Right renal pelvis (tissue), 4 donors: ENCODE measurements around the gene DTX3L. TPM values are rescaled to one million over a fixed set of nuclear protein-coding genes. Genes with fewer than 3 reads are reported as not detected.
"Not testable (repeated sequence)": the region's sequence is repeated elsewhere in the genome, so short reads cannot be mapped to it uniquely, and the experiment has no call there.

Experiments used
- DNase-seq, 4 donors: peaks; one replicate each; pipeline ENCODE4 v3.0.0-alpha.2; 2013; ENCODE audit warnings: low read depth in 4 of 4, low spot score in 3 of 4, missing footprints in 1 of 4
- polyA plus RNA-seq, 4 donors: library from polyadenylated mRNA; unstranded; fragments of 120-200 nt; gene quantifications; one replicate each; pipeline ENCODE4 v1.2.1, GENCODE V29; 2013; ENCODE audit not compliant: insufficient read length in 4 of 4

DTX3L gene
- polyA plus RNA-seq, 4 donors, result 11.1 to 16.9 (median 15.1) TPM

DNA sequence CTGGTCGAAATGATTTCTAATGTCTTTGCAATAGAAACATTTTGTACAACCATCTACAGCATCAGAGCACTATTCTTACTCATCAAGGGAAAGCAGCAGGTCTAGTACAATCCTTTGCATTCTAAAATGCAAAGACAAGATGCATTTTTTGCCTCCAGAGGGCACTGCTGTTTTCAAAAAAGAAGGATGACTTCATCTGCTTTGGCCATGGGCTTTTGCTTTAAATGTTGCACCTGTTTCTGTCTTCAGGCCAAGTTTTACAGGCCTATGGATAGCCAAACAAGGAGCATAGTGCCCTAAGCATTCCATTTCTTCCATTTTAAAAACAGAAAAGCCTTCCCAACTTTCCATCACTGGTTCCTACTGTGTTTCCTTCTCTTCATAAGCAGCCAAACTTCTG lies 3.5 kb upstream of the DTX3L start:
- peak; percentile 48 to 67 (median 52) for DNase-seq

DNA sequence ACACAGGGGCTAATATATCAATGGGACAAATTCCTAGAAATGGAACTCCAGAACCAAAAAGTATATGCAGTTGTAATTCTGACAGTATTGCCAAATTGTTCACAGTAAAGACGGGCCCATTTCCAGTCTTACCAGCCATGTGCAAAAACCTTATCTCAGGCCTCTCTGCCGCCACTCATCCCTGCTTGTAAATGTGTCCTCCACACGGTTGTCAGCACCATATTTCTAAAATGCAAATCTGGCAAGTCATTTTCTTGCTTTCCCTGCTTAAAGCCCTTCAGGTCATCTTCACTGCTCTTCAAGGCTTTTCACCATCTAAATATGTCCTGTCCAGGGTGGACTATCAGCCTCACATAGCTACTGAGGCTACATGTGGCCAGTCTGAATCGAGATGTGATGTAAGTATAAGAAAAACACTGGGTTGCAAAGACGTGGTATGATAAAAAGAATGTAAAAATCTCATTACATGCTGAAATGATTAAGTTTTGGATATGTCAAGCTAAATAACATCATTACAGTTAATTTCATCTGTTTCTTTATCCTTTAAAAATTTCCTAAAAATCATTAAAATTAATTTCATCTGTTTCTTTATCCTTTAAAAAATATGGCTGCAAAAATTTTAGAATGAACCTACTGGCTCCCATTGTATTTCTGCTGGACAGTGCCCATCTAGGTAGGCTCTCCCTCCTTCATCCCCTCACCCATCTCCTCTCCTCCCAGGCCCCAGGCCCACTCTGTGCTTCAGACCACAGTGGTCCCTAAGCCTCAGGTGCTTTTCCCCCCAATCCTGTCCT lies 1.0 kb upstream of the DTX3L start:
- no peak for DNase-seq

DNA sequence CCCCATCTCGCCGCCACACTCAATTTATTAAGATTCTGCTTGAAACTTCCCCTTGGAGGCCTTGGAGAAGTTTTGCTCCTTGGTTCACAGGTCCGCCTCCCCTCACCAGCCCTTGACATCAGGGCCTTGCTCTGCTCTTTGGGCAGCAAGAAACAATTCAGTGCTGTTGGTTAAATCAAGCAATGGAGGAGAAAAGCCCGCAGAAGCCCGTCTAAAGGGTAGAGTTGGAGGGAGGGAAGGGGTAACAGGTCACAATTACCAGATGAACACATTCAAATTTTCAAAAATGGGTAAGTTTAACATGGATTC lies 467 bp upstream of the DTX3L start:
- DNase-seq, result no peak

DNA sequence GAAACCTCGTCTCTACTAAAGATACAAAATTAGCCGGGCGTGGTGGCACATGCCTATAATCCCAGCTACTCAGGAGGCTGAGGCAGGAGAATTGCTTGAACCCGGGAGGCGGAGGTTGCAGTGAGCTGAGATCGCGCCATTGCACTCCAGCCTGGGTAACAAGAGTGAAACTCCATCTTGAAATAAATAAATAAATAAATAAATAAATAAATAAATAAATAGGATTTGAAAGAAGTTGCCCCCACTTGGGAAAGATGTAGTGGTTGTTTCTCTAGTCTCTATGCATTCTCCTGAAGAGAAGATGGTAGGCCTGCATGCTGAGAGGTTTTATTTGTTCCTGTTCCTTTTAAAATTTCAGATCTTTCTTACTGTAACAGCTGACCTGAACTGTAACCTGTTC lies 4.0 kb downstream of the DTX3L start:
- DNase-seq, result not testable (repeated sequence)

DNA sequence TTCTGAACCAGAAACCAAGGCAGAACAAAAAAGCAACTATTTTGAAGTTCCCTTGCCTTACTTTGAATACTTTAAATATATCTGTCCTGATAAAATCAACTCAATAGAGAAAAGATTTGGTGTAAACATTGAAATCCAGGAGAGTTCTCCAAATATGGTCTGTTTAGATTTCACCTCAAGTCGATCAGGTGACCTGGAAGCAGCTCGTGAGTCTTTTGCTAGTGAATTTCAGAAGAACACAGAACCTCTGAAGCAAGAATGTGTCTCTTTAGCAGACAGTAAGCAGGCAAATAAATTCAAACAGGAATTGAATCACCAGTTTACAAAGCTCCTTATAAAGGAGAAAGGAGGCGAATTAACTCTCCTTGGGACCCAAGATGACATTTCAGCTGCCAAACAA lies 4.6 kb downstream of the DTX3L start:
- no peak for DNase-seq

DNA sequence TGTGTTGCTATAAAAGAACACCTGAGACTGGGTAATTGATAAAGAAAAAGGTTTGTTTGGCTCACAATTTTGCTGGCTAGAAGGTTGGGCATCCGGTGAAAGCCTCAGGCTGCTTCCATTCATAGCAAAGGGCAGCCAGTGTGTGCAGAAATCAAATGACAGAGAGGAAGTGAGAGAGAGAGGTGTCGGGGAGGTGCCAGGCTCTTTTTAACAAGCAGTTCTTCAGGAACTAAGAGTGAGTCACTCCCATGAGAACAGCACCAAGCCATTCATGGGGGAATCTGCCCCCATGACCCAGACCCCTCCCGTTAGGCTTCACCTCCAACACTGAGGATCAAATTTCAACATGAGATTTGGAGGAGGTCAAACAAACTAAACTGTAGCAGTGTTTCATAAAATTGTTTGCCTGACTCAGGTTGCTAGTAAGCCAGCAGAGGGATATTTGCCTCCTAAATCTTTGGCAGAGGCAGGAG lies 8.8 kb downstream of the DTX3L start:
- no peak for DNase-seq

DNA sequence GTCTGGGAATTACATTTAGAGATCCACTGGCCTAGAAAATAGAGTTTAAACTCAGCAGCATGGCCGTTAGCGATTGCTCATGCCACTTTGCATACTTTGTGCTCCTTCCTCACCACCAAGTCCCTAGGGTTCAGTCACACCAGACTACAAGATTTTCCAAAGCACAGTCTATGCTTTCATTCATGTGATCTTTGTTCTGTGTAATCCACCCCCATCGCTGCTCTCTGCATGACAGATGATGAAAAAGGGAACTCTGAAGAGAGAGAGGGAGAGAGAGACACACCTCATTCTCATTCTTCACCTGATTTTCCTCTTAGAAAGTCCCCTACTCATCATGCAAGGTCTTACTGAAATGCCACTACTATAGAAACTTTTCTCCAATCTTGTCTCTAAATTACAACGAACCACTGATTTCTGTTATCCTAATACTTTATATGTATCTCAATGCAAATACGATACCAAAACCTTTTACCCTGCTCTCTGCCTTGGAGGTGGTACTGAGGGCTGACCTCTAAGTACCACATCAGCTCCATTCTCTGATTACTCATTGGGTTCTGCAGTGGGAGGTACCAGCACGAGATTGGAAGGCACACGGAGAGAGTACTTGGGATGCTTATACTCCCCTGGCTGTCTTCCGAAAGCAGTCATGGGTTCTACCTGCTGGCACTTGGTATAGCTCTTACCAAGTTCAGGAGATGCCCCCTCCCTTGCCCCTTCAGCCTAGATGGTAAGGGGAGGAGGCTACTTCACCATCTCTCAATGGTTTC lies 12.2 kb downstream of the DTX3L start:
- DNase-seq, result no peak

DNA sequence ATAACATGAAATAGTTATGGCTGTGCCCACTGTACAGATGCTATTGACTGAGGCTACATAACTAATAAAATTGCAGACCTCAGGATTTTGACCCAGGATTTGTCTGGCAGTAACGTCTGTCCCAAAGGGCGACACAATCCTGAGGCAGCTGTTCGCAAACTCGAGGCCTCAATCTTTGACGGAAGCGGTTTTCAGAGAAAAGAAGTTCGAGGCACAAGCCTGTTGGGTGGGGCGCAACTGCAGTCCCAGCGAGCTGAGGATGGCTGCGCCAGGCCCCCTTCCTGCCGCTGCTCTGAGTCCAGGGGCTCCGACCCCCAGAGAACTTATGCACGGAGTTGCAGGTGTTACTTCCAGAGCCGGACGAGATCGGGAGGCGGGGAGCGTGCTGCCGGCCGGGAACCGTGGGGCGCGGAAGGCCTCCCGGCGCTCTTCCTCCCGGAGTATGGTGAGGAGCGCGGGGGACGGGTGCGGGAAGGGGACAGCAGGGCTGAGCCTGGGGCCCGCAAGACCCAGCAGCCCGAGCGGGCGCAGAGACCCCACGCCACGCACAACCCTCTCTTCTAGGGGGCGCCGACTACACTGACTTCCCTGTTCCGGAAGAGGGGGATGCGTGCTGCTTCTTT lies 13.4 kb downstream of the DTX3L start, which contains the start of gene PARP15:
TSS of gene PARP15 (plus strand) at position 242 of the 623 bp plus-strand sequence. CDS start at position 260, 18 bp downstream.
- no peak for DNase-seq

DNA sequence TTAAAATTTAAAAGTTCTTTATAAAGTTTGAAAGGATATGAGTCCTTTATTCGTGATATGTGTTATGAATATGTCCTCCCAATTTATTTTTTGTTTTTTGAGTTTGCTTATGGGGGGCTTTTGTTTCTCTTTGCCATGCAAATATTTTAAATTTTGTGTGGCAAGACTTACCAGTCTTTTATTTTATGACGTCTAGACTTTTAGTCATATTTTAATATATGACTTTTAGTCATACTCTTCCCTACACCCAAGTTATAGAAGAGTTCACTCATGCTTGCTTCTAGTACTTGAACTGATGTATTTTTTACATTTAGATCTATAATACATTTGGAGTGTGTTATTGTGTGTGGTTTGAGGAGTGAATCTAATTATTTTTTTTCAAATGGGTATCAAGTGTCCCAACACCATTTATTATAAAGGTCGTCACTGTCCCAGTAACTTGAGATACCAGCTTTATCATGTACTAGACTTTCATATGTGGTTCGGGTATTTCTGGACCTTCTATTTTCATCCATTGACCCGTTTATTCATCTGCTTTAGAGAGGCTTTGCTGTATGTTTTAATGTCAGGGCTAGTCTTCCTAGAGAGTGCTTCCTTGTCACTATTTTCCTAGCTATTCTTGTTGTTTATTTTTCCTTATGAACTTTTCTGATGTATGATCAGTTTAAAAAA lies 14.1 kb downstream of the DTX3L start:
- DNase-seq, result no peak

DNA sequence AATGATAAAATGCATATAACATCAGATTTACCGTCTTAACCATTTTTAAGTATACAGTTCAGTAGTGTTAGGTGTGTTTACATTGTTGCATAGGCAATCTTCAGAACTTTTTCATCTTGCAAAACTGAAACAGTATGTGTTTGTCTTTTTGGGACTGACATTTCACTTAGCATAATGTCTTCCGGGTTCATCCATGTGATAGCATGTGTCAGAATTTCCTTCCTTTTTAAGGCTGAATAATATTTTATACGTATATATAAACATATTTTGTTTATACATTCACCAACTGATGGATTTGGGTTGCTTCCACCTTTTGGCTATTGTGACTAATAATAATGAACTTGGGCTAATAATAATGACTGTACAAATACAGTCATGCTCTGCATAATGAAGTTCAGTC lies 16.3 kb downstream of the DTX3L start:
- DNase-seq, result no peak

DNA sequence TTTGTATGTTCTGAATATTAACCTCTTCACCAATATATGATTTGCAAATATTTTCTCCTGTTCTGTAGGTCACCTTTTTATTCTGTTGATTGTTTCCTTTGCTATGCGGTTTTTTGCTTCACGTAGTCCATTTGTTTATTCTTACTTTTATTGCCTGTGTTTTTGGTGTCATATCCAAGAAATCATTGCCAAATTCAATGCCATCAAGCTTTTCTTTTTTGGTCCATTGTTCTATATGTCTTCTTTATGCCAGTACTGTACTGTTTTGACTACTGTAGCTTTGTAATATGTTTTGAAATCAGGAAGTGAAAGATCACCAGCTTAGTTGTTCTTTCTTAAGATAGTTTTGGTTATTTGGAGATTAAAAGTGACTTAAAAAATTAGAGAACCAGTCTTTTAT lies 17.5 kb downstream of the DTX3L start:
- no peak for DNase-seq

DNA sequence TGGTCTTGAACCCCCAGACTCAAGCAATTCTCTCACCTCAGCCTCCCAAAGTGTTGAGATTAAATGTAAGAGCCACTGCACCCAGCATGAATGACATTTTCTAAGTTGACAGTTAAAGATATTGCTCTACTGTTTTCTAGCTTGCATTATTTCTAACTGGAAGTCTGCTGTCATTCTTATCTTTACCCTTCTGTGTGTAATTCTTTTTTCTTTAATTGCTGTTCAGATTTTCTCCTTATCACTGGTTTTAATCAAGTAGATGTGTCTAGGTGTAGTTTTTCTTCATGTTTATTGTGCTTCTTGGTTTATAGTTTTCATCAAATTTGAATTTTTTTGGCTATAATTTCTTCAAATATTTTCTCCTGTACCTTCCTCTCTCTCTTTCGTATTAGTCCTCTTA lies 18.3 kb downstream of the DTX3L start:
- no peak for DNase-seq

DNA sequence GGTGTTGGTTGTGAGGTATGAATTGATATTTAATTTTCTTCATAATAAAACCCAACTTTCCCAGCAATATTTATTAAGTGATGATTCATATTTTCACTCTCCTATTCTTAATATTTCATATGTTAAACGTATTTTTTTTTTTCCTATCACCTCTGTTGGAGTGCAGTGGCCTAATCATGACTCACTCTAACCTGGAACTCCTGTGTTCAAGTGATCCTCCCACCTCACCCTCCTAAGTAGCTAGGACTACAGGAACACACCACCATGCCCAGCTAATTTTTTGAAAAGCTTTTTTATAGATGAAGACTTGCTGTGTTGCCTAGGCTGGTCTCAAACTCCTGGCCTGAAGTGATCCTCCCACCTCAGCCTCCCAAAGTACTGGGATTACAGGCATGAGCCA lies 22.0 kb downstream of the DTX3L start:
- no peak for DNase-seq

DNA sequence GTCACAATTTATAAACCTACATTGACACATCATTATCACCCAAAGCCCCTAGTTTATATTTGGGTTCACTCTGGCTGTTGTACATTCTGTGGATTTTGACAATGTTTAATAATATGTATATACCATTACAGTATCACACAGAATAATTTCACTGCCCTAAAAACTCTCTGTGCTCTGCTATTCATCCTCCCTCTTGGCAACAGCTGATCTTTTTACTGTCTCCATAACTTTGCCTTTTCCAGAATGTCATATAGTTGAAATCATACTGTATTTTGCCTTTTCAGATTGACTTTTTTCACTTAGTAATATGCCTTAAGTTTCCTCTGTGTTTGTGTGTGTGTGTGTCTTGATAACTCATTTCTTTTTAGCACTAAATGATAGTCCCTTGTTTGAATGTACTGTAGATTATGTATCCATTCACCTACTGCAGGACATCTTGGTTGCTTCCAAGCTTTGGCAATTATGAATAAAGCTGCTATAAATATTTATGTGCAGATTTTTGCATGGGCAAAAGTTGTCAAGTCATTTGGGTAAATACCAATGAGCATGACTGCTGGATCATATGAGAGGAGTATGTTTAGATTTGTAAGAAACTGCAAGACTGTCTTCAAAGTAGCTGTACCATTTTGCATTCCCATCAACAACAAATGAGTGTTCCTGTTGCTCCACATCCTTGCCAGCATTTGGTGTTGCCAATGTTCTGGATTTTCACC lies 22.8 kb downstream of the DTX3L start:
- DNase-seq, result no peak

DNA sequence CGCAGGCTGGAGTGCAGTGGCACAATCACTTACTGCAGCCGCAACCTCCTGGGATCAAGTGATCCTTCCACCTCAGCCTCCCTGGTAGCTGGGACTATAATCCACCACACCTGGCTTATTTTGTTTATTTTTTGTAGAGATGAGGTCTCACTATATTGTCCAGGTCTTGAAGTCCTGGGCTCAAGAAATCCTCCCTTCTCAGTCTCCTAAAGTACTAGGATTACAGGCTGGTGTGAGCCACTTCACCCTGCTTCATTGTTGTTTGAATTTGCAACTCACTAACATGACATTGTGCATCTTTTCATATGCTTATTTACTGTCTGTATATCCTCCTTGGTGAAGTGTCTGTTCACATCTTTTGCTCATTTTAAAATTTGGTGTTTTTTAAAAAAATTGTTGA lies 23.4 kb downstream of the DTX3L start:
- DNase-seq, result no peak

DNA sequence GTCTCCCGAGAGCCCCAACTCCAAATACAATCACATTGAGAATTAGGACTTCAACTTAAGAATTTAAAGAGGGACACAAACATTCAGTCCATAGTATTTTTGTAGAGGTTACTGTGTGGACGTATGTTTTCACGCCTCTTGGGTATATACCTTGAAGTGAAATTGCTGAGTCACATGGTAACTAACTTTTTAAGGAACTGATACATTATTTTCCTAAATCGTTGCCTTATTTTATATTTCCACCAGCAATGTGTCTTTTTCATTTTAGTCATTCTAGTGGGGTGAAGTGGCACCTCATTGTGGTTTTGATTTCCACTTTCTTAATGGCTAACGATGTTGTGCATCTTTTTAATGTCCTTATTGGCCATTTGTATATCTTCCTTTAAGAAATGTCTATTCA lies 25.2 kb downstream of the DTX3L start:
- no peak for DNase-seq

DNA sequence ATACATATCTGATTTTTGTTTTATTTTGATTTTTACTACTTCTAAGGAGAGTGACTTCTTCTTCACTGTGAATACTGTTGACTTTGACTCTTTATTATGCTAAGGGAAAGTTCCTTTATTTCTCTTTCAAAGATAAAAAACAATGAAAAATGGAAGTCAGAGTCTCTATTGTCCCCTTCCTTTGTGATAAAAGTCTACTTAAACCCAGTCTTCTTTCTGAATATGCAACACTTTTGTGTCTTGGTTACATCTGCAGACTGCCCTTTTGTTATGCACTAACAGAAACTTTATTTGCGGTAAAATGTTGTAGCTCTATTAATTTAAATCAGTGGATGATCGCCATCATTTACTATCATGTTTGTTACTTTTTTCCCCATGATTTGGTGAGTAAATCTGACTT lies 26.5 kb downstream of the DTX3L start:
- no peak for DNase-seq

DNA sequence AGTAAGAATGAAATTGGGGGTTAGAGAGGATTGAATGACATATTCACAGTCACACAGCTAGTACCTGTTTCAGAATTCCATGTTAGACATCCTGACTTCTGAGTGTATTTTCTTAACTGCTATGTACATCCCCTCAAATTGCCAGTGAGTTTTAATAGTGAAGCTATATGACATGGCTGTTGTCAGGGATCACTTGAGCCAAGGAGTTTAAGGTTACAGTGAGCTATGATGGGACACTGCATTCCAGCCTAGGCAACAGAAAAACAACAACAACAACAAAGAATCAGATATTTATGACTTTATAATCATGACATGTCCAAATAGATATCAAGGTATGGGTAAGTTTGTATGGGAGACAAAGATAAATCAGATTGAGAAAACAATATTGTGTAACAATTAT lies 29.9 kb downstream of the DTX3L start:
- no peak for DNase-seq

DNA sequence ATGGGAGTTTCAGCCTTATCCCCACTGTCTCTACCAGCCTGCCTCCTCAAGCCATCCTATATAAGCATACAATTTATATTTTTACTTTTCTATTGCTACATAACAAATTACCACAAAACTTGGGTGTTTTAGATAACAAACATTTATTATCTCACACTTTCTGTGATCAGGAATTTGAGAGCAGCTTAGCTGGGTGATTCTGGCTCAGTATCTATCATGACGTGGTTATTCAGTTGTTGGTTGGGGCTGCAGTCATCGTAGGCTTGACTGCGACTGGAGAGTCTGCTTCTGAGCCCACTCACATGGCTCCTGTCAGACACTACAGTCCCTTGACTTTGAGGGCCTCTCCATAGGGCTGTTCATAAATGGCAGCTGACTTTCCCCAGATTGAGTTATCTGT lies 34.0 kb downstream of the DTX3L start:
- no peak for DNase-seq

DNA sequence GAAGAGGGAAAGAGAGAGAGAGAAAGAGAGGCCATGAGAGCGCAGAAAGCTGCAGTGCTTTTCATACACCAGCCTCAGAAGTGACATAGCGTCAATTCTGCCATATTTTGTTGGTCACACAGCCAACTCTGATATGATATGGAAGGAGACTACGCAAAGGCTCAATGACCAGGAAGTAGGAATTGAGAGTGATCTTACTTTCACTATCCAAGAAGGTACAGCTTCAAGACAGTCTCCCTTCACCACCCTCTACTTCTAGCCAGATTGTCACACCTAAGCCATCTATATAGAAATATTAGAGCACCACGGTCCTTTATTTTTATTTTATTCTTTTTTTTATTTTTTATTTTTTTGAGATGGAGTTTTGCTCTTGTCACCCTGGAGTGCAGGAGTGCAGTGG lies 34.4 kb downstream of the DTX3L start:
- no peak for DNase-seq
